GDM1 (cell line): ENCODE measurements around the gene ELF1.
"Not testable (repeated sequence)": the region's sequence is repeated elsewhere in the genome, so short reads cannot be mapped to it uniquely, and the experiment has no call there.

Experiments
- DNase-seq: peaks from one replicate; lab custom pipeline; 2025; lab: John Stamatoyannopoulos, UW

ELF1 gene

DNA sequence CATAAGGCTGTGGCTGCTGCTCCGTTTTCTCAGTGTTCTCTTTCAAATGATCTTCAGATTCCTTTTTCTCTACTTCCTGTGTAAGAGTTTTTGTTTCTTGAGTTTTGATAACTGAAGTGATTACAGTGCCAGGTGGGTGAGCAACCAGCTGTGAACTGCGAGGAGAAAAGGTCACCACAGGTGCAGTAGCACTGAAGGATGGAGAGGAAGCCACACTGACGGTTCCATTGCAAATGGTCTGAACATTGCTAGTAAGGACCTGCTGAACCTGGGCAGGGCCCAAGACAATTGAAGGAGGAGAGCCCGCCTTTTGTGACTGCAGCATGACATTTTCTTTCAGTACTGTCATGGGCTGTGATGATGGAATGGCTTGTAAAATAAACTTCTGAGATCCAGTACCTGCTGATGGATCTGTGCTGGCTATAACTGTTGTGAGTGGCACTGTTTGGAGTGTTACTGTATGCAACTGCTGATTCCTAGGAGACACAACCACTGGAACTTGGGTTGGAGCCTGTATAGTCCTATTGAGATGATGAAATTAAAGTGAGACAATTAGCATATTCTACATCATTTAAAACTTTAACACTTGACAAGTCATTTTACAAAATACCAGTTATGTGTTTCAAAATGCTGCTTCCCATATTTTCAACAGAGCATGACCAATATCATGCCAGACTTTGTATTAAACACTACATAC is 85.5 kb downstream of the ELF1 start:
- no peak for DNase-seq

GRCh38 chr13:40932252-40932651 is 86.9 kb downstream of the ELF1 start:
- DNase-seq, result no peak

DNA sequence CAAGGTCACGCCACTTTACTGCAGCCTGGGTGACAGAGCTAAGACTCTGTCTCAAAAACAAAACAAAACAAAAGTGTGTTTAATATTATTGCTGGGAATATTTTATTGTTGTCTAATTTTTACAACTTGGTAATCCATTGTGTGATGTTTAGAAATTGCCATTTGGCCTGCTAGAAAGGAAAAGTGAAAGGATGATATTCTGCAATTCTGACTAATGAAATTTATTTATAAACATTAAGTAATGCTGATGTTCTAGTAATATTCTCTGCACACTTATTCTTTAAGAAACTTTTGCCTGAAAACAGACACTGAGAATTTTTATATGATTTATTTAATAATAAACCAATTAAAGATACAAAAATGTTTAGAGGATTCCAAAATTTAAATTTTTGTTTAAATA is 87.4 kb downstream of the ELF1 start:
- DNase-seq, result no peak

DNA sequence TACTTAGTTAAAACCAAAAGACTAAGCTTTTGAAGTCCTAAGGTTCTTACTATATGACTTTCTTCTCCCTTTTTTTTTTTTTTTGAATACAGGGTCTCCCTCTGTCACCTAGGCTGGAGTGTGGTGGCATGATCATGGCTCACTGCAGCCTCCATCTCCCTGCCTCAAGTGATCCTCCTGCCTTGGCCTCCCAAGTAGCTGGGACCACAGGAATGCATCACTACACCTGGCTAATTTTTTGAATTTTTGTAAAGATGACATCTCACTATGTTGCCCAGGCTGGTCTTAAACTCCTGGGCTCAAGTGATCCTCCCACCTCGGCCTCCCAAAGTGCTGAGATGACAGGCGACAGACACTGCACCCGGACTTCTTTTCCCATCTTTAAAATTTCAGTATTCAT is 89.2 kb downstream of the ELF1 start:
- DNase-seq, result not testable (repeated sequence)

DNA sequence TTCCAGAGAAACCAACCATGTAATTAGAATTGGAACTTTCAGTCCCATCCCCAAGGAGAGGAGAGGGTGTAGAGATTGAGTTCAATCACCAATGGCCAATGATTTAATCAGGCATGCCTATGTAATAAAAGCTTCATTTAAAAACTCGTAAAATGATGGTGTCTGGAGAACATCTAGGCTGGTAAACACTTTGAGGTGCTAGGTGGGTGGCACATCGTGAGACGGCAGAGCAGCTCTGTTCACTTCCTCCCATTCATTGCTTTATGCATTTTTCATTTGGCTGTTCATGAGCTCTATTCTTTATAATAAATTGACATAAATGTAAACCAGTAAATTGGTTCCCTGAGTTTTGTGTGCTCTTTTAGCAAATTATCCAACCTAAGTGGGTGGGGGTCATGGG is 90.1 kb downstream of the ELF1 start:
- DNase-seq, result no peak

DNA sequence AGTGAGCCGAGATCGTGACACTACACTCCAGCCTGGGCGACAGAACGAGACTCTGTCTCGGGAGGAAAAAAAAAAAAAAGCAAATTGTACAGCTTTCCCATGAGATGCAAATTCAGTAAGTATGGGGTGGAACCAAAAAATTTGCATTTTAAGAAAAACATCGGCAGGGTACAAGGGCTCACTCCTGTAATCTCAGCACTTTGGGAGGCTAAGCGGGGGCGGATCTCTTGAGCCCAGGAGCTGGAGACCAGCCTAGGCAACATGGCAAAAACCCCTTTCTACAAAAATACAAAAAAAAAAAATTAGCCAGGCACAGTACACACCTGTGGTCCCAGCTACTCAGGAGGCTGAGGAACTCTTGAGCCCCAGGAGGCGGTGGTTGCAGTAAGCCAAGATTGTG is 91.2 kb downstream of the ELF1 start:
- no peak for DNase-seq

DNA sequence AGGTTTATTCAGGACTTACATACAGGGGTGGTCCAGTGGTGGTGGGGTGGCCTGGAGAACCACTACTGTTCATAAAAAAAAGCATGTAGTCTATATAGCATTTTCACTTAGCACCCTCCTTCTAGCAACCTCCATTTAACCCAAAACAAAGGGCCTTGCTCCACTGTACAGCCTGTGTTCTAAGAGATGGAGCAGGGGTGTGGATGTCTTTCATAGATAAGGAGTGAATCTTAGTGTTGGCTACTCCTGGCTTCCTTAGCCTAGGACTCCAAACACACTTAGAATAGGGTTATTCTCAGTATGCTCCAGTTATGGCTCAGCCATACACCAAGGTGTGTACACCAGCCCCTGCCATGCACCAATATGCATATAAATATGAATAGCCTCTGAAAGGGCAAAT is 95.2 kb downstream of the ELF1 start:
- no peak for DNase-seq

GRCh38 chr13:40922437-40923040 is 96.6 kb downstream of the ELF1 start:
- no peak for DNase-seq

- no peak for DNase-seq
Measured at GRCh38 chr13:40920826-40921225, 98.3 kb downstream of the ELF1 start.

GRCh38 chr13:40919901-40920300 is 99.2 kb downstream of the ELF1 start:
- not testable (repeated sequence) for DNase-seq

- no peak for DNase-seq
Measured at GRCh38 chr13:40916207-40916998, 102.7 kb downstream of the ELF1 start.

GRCh38 chr13:40914863-40915262 is 104.3 kb downstream of the ELF1 start:
- not testable (repeated sequence) for DNase-seq

DNA sequence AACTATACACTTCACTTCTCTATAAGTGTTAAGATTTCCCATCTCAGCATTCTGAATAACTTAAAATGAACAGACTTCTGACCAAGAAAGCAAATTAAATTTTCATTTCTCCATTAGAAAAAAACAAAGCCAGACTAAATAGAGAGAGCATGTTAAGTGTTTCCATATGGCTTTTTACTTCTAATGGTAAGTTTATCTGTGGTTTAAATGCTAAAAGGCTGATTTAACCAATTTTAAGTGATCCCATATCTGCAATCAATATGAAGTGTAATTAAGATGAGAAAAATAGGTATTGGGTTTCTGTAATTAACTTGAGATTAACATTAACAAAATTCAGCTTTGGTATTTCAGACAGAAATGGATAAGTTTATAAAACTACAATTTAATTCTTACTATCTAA is 107.8 kb downstream of the ELF1 start:
- no peak for DNase-seq

- DNase-seq, result no peak
Measured at GRCh38 chr13:40910324-40911050, 108.6 kb downstream of the ELF1 start.

GRCh38 chr13:40909541-40910200 is 109.4 kb downstream of the ELF1 start:
- not testable (repeated sequence) for DNase-seq

- DNase-seq, result no peak
Measured at GRCh38 chr13:40908546-40908945, 110.6 kb downstream of the ELF1 start.

DNA sequence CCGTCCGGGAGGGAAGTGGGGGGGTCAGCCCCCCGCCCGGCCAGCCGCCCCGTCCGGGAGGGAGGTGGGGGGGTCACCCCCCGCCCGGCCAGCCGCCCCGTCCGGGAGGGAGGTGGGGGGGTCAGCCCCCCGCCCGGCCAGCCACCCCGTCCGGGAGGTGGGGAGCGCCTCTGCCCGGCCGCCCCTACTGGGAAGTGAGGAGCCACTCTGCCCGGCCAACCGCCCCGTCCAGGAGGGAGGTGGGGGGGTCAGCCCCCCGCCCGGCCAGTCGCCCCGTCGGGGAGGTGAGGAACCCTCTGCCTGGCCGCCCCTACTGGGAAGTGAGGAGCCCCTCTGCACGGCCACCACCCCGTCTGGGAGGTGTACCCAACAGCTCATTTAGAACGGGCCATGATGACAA is 118.1 kb downstream of the ELF1 start:
- DNase-seq, result not testable (repeated sequence)

DNA sequence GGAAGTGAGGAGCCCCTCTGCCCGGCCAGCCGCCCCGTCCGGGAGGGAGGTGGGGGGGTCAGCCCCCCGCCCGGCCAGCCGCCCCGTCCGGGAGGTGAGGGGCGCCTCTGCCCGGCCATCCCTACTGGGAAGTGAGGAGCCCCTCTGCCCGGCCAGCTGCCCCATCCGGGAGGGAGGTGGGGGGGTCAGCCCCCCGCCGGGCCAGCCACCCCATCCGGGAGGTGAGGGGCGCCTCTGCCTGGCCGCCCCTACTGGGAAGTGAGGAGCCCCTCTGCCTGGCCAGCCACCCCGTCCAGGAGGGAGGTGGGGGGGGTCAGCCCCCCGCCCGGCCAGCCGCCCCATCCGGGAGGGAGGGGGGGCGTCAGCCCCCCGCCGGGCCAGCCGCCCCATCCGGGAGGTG is 118.5 kb downstream of the ELF1 start:
- DNase-seq, result not testable (repeated sequence)

- DNase-seq, result no peak
Measured at GRCh38 chr13:40897053-40897452, 122.1 kb downstream of the ELF1 start.

- no peak for DNase-seq
Measured at GRCh38 chr13:40895227-40896184, 123.6 kb downstream of the ELF1 start.

GRCh38 chr13:40893573-40893972 is 125.5 kb downstream of the ELF1 start:
- DNase-seq, result not testable (repeated sequence)
